IPS DF 19.7 (cell line): ENCODE measurements around the gene FGF13.

Experiments used
- DNase-seq: peaks from one replicate; pipeline ENCODE4 v3.0.0-alpha.2; 2013; ENCODE audit warnings: low read depth, low spot score

The FGF13 gene

DNA sequence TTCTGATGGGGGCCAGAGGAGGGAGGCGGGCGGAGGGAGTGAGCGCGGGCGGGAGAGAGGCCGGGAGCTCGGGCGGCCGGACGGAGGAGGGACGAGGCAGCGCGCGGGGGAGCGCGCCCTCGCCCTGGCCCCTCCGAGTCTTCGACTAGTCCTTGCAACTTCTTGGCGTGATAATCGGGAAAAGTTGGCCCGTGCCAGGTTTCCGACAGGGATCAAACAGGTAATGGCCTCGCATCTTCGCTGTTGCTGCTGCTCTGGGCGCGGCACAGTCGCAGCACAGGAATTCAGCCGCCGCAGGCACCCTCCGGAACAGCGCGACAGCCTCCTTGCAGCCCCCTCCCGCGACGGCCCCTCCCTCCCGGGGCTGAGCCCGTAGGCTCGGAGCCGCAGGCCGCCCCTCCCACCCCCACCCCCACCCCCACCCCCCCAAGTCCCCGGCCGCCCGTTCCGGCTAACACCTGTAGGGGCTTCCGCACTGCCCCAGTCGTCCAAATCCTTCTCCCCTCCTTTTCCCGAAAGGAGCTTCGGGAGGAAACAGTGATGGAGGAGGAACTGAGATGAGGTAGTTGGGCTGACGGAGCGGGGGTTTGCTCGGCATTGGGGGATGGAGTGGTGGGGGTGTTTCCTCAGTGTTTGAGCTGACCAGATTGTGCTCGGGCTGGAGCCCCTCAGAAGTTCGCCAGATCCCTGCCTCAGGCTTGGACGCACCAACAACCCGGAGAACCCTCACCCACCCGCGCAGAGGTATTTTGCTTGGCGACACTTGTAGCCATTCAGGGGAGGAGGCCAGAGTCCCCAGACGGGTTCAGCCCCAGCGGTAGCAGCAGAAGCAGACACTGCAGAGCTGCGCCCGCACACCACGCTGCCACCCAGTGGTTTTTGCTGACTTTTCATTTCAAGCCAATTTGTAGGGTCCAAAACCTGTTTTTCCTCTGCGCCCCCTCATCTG lies at the start of gene FGF13:
Gene FGF13 (minus strand): TSS at position 319 of the 949 bp plus-strand sequence. CDS start 714 bp downstream, outside the sequence.
- DNase-seq: peak; percentile 47

DNA sequence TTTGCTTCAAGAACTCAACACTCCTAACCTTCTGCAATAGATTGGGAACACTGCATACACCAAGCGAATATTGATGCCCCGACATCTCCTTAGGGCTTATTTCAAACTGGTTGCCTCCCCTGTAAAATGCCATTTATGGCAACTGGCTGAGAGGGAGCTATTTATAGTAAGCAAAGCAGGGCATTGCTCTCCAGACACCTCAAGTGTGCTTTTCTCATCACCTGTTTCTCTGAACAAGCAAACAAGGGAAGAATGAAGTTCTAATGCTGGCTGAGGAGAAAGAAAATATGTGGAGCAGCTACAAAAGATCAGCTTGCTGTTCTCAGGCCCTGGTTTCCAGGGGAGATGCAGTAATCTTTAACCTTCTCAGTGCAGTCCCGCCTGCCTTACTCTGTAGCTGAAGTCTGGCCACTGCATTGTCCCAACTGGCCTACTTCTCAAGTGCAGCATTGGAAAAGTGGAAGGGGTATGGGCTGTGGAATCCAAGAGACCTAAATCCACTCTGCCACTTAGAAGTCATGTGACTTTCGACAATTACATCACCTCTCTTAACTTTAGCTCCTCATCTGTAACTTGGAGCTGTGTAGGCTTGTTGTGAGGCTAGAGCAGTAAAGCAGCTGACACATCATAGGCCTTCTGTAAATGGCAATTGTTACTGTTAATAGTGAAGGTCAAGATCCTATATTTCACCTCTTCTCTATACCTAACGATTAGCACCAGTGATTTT lies 47.9 kb upstream of the FGF13 start:
- DNase-seq: no peak

DNA sequence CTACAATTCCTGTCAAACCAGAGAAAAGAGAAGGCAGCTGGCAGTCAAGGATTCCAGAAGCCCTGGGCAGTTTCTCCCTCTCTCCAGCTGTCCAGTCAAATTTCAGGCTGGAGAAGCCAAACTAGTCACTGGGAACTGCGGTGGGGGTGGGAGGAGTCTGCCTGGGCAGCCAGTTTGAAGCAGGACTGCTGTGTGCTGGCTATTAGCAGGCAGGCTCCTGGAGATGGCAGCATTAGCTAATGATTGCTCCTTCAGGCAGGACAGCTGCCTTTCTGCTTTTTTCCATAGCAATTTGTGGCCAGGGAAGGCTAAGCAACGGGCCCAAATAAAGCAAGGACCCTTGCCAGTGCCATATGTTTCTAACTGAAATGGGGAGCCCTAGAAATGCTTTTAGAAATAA lies 44.7 kb upstream of the FGF13 start:
- DNase-seq: no peak

DNA sequence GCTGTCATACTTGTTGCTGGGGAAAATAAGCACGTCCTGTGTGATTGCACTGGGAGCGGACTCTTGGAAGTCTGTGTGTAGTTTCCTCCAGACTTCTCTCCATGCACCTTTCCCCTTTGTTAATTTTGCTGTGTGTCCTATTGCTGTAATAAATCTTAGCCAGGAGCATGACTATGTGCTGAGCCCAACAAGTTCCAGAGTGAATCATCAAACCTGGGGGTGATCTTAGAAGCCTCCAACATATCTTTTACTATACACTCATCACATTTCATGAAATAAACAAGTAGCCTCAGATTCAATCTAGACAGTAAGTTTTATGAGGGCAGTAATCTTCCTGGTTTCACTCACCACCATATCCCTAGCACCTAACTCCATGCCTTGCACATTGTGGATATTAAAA lies 43.3 kb upstream of the FGF13 start:
- no peak for DNase-seq

DNA sequence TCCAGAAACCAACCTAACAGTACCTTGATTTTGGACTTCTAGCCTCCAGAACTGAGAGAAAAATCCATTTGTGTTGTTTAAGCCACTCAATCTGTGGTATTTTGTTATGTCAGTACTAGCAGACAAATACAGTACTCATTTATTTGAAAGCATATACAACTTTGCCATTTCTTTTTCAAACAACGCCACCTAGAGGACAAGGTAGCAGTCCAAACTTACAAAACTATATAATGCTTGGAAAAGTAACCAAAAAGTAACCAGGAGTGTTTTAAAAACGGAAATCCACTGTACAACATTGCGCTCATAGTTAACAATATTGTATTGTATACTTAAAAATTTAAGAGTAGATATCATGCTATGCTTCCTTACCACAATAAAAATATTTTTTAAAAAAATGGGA lies 37.0 kb upstream of the FGF13 start:
- DNase-seq: no peak

- DNase-seq: no peak
Observed at GRCh38 chrX:138745196-138745595, 33.7 kb upstream of the FGF13 start.

- DNase-seq: no peak
Observed at GRCh38 chrX:138742217-138742616, 30.7 kb upstream of the FGF13 start.

DNA sequence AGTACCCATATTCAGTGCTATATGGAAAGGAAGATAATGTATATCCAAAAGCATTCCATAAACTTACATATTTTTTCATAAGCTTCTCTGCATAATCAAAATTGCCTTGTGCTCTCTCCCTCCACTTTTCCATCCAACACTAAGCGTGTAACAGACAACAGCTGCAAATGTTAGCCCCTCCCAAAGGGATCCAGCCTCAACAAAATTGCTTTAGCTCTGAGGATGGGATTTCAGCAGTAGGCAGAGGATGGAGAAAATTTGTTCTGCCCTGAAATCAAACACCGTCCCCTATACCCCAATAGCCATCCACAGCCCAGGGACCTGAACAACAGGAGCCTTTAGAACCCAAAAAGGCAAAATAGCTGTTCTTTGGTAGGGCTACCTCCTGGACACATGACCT lies 28.8 kb upstream of the FGF13 start:
- no peak for DNase-seq

DNA sequence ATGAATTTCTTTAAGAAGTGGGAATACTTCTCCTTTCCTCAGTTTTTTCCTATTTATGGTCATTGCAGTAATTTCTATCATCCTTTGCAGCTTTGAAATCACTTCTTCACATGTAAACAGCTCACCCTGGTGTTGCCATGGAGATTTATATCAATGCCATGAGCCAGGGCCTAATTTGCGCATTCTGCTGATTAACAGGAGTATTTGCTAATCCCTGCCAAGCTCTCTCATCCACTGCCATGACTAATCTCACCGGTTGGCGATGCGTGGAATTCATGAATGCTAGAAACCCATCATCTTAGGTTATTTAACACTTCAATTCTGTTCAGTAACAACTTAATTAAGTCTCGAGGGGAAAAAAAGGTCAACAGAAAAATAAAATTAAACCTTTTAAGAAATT lies 11.8 kb upstream of the FGF13 start:
- DNase-seq: no peak

DNA sequence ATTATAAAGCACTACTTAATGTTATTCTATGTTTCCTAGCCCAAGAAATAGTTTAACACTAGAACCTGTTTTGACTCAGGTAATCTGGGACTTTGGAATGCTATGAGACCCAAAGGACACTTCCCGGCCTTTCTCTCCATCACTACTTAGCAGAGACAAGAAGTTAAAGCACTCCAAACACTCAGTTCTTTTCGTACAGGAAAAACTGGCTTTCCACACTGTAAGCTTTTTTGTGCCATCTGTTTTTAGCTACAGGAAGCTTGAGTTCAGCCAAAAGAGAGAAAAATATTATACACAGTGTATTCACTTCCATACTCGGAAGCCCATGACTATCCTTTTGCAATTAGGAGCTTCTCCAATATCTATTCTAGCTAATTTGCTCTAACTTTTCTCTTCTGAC lies 7.9 kb upstream of the FGF13 start:
- no peak for DNase-seq

- DNase-seq: no peak
Observed at GRCh38 chrX:138718941-138719340, 7.4 kb upstream of the FGF13 start.

- no peak for DNase-seq
Observed at GRCh38 chrX:138710866-138711341, 613 bp downstream of the FGF13 start.

DNA sequence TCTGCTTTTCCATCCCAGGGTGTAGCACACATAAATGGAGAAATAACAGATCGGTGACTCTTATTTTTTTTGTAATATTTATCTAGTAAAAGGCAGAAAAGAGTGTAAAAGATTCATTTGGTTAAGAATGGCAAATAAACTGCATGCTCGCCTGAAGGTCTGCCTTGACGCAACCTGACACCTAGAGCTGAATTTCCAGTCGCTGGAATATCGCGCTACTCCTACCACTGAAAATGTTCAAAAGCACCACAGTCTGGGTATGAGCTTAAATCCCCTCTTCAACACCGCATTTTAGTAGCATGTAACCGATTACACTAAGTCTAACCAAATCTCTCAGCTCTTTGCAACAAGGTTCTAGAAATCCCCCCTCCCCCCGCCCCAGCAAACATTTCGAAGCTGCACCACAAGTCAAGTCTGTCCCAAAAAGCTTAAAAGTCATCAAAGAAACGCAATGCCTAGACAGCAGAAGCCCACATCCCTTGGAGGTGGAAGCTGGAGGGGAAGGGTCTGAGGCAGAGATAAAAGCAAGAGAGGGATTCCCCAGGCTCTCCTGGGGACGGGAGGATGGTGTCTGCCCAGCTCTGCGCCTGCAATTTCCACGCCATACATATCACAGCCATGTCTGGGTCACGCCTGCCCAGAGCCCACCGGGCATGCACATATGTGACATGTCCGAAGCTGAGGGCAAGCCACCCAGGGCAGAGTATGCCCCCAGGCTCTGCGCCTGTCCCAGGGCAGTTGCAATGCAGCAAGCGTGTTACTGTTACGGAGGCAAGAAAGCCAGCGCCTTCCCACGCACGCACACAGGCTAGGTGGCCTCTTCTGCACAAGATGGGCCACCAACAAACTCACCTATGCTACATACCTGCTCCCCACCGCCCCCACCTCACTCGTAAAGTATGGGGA lies 1.4 kb downstream of the FGF13 start:
- DNase-seq: no peak

GRCh38 chrX:138708268-138708667 lies 3.2 kb downstream of the FGF13 start:
- no peak for DNase-seq

DNA sequence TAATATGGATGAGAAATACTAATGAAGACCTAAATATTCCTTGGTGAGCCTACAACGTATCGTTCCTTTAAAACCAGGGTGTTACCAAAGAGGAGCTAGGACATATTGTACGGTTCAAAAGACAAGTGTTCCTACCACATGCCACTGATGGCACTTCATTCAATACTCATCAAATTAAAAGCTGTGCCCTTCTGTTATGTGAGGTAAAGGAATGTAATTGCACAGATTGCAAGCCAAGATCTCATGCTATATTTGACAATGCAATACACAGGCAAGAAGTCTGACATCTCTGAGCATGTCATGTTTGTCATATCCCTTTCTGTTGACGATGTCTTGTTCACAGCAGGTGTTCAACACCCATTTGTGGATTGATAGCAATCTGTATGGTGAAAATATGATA lies 6.9 kb downstream of the FGF13 start:
- DNase-seq: no peak

- no peak for DNase-seq
Observed at GRCh38 chrX:138704101-138704500, 7.4 kb downstream of the FGF13 start.

DNA sequence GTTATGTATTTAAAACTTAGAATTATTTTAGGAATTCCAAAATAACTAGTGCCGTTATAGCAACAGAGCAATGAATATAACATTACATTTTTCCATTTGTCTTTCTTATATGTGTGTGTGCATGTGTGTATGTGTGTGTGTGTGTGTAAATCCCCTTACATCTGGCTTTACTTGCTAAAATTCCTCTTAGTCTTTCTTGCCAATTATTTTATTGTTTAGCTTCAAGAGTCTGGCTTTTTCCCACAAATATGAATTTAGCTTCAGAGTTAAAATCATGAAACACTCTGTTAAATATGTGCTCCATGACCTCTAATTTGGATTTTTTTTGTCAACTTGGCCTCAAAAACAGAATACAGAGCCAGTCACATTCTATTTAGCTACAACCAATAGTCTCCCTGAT lies 18.9 kb downstream of the FGF13 start:
- no peak for DNase-seq

- no peak for DNase-seq
Observed at GRCh38 chrX:138691186-138691585, 20.3 kb downstream of the FGF13 start.

GRCh38 chrX:138690591-138690990 lies 20.9 kb downstream of the FGF13 start:
- DNase-seq: no peak

GRCh38 chrX:138683600-138683999 lies 27.9 kb downstream of the FGF13 start:
- no peak for DNase-seq

GRCh38 chrX:138669693-138670092 lies 41.8 kb downstream of the FGF13 start:
- DNase-seq: no peak

DNA sequence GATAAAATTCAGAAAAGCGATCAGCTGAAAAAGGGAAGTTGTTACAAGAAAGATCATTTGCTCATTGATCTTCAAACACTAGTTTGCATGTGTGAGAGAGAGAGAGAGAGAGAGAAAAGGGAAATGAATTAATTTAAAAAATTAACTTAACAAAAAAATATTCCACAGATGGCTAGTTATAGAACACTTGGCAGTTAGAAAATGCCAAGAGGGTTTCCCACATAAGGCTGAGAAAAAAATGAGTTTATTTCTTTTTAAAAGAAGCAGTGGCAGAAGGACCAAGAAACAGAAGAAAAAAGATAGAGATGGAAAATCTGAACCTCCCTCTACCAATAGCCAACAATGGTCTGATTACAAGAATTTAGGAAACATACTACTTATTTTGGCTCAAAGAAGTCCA lies 47.1 kb downstream of the FGF13 start:
- DNase-seq: no peak
